ENCODE data around the gene SGO2.

DNA sequence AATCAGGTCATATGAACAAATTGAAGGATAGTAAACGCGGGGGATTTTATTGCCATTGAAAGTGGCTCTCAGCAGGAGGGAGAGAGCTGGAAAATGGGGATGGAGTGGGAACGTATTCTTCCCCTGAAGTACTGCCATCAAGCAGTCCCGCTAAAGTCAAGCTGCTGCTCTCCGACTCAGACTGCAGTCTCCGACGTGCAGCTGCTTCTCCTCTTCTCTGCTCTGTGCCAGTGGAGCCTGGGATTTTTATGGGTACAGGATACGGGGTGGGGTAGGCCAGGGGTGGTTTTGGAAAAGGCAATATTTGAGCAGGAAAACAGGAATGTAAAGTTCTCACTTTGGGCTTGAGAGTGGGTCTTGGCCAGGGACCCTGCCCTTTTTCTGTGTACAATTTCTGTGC lies 49.2 kb upstream of the SGO2 start:
- TF ChIP-seq POLR2A (IDR thresholded peaks at IDR 0.05; ENCODE audit: low read length) = no peak
- TF ChIP-seq GATA1 (IDR thresholded peaks at IDR 0.05; ENCODE audit: low read depth, low read length) = no peak

Data from erythroblast (primary cell).